GM10248 (cell line): Measurements from ENCODE around the gene MITF.

Source experiments
- CTCF ChIA-PET: fragments of 300-600 bp; sonication (Branson Sonifier 250); formaldehyde crosslinking; extraction: SDS; loops from one replicate; lab custom pipeline; 2021; ENCODE audit warnings: antibody characterized with exemption; lab: Yijun Ruan, JAX
- POLR2A ChIA-PET: fragments of 350-650 bp; sonication (Branson Sonifier 250); formaldehyde crosslinking; extraction: SDS; loops from one replicate; lab custom pipeline; 2020; ENCODE audit warnings: antibody characterized with exemption; lab: Yijun Ruan, JAX
- DNase-seq: peaks from one replicate; pipeline ENCODE4 v3.0.0; 2012; ENCODE audit errors: extremely low spot score
- CTCF ChIP-seq: IDR thresholded peaks from 2 replicates; pipeline ENCODE4 v1.5.1; 2012; ENCODE audit warnings: mild to moderate bottlenecking, low read depth; ENCODE audit errors: extremely low read depth, missing control alignments, control extremely low read depth

The MITF gene

GRCh38 chr3:69876073-69876472 lies 136.8 kb downstream of the MITF start:
- DNase-seq, result no peak
- POLR2A ChIA-PET, result no interaction called here
- CTCF ChIA-PET, result interaction anchor here (1.1 kb wide), 1 partner anchor 14 kb away, joined by 4 read pairs; no protein-coding TSS in a partner anchor
- TF ChIP-seq CTCF, result no peak

- ChIA-PET POLR2A (no interaction called here), CTCF (interaction anchor here (1.0 kb wide), 1 partner anchor 13 kb away, joined by 3 read pairs; no protein-coding TSS in a partner anchor)
- no peak for TF ChIP-seq CTCF
- no peak for DNase-seq
These were observed 139.0 kb downstream of the MITF start for GRCh38 chr3:69878254-69878653.

GRCh38 chr3:69879051-69879450 lies 139.8 kb downstream of the MITF start:
- no peak for DNase-seq
- ChIA-PET POLR2A (no interaction called here), CTCF (no interaction called here)
- no peak for TF ChIP-seq CTCF

GRCh38 chr3:69880069-69880640 lies 140.9 kb downstream of the MITF start:
- POLR2A ChIA-PET, result no interaction called here
- no peak for DNase-seq
- no peak for TF ChIP-seq CTCF
- CTCF ChIA-PET, result no interaction called here

GRCh38 chr3:69881051-69881450 lies 141.8 kb downstream of the MITF start:
- CTCF ChIA-PET, result no interaction called here
- POLR2A ChIA-PET, result no interaction called here
- no peak for TF ChIP-seq CTCF
- DNase-seq, result no peak

GRCh38 chr3:69881756-69882428 lies 142.6 kb downstream of the MITF start:
- TF ChIP-seq CTCF, result no peak
- CTCF ChIA-PET, result no interaction called here
- no peak for DNase-seq
- POLR2A ChIA-PET, result no interaction called here
